Activated T-helper 1 cell treated with Interleukin-2 at 50 U/mL for 16 hours (primary cell): ENCODE measurements around the gene RNF141.

Experiments used
- DNase-seq: peaks from one replicate; pipeline ENCODE4 v3.0.0-alpha.2; 2020; ENCODE audit warnings: low read depth

Gene RNF141

DNA sequence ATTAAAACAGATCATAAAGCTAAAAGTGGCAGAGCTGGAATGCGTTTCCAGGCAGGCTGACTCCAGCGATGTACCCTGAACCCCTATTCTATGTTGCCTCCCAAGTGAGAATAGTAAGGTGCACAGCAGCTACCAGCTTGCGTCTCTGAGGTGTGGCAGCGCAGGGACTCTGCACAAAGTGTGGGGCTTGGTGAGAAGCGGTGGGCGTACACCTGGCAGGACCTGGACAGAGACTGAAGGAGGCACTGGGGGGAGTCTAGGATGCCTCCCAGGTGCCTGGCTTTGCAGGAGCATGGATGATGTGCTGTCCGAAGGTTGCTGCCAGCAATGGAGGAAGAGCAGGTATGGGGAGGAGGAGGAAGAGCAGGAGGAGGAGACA is 43.0 kb downstream of the RNF141 start:
- DNase-seq = no peak

DNA sequence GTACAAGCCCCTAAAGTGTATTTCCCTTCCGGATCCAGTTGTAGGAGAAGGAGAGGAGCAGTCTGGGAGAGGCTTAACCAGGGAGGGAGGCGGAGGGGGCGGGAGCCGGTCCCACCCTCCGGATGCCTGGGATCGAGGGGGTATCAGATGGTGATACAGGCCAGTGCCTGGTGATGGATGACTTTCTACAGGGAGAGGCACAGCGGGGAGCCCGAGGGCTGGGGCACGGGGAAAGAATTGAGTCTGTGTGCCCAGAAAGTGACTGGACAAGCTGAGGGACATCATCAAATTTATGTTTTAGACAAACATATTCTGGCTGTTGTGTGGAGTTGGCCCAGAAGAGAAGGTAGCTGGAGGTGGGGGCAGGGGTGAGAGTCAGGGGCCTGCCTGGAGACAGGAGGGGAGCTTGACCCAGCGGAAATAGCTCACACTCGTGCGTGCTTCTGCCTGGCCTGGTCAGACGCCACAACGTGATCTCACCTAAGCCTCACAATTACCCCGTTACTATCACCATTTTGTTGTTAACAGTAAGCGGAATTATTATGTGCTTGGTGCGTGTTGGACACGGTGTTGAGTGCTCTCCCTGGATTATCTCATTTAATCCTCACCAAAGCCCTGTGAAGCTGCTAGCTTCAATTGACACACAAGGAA is 43.5 kb downstream of the RNF141 start:
- DNase-seq = no peak

DNA sequence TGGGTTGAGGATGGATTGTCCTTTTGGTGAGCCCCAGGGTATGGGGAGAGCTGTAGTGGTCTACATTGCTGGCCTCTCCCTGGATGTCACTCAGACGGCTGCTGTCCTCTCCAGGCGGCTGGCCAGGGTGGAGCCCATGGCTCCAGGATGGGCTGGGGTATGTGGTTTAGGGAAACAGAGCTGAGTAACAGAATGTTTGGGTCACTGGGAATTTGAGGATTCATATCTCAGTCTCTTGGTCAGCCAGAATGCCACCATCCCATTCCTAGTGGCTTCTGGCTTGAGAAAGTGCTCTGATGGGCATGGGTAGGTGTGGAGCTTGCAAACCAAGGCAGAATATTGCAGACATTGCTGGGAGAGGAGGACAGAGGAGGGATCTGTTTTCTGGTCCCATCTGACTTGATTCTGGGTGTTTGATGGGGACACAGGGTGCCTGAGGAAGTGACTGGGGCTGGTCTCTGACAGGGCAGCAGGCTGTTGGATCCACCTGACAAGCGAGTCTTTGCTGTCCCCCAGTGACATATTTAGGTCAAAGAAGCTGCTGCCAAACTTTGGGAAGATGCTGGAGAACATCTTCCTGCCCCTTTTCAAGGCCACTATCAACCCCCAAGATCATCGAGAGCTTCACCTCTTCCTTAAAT is 44.6 kb downstream of the RNF141 start:
- no peak for DNase-seq

DNA sequence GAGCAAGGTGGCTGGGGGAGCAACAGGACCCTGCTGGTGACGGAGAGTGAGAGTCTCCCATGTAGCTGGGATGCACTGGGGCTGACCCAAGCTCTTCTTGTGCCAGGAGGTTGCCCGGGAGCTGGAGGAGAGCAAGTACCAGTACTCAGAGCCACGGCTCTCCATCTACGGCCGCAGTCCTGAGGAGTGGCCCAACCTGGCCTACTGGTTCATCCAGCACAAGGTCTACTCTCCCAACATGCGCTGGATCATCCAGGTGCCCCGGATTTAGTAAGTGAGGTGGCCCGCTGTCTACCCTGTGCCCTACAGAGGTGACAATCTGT is 45.6 kb downstream of the RNF141 start:
- no peak for DNase-seq

DNA sequence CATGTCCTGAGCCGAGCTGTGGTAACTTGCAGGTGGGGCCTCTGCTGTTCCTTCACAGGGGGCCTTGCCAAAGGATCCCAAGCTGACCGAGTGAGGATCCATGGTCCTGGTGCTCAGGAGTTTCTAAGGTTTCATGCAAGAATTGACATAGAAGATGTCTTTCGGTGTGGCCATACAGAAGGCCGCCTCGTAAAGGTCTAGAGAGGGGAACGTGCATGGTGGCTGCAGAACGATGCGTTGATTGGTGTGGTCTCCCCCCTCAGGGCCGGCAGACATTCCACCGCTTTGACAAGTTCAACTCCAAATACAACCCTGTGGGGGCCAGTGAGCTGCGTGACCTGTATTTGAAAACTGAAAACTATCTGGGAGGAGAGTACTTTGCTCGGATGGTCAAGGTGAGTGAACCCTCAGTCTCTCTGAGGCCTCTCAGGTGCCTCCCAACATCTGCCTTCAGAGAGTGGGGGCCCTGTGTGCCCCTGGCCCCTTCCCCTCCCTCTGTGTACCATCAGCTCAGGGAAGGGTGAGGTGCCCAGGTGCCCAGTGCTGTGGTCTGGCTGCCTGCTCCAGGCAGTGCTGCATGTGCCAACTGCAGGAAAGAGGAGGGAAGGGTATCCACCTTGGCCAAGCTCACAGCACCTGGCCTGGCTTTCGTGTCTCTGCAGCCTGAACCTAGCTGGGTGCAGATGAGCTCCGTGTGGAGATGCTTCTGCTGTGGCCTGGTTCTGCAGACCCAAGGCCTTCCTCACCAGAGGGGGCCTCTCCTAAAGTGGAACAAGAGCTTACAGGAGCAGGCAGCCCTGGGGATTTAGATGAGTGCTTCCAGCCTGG is 46.1 kb downstream of the RNF141 start:
- DNase-seq = no peak

DNA sequence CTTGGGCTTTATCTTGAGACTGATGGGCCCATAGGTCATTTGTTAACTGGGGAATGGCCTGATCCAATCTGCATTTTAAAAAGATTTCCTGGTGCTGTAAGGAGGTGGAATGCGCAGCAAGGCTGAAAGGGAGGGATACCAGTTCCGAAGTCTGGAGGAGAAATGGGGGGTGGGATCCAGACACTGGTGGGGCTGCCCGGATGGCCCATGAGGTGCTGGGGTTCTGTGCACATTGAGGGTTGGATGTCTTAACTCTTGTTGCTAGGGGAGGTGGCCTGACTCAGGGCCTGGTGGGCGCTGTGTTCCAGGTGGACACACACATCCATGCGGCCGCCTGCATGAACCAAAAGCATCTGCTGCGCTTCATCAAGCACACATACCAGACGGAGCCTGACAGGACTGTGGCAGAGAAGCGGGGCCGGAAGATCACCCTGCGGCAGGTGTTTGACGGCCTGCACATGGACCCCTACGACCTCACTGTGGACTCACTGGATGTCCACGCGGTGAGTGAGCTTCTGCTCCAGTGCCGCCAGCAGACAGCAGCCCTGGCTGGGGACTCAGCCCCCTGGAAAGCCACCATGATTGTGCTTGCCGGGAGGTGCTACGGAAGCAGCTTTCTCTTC is 47.8 kb downstream of the RNF141 start:
- no peak for DNase-seq

DNA sequence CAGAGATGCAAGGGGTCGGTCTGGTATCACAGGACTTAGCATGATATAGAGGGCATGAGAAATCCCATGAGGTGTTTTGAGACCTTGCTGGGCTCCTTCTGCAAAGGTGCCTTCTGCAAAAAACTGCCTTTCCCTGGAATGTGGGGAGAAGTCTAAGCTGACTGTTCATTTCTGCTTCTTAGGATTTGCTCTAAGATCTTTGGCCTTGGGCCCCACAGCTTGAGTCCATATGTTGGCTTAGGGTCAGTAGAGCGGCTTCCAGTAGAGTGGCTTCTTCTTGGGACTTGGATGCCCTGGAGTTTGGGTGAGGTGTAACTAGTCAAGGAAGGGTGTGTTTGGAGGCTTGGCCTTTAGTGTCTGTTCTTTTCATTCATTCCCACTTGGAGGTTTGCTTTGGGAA is 48.9 kb downstream of the RNF141 start:
- no peak for DNase-seq

DNA sequence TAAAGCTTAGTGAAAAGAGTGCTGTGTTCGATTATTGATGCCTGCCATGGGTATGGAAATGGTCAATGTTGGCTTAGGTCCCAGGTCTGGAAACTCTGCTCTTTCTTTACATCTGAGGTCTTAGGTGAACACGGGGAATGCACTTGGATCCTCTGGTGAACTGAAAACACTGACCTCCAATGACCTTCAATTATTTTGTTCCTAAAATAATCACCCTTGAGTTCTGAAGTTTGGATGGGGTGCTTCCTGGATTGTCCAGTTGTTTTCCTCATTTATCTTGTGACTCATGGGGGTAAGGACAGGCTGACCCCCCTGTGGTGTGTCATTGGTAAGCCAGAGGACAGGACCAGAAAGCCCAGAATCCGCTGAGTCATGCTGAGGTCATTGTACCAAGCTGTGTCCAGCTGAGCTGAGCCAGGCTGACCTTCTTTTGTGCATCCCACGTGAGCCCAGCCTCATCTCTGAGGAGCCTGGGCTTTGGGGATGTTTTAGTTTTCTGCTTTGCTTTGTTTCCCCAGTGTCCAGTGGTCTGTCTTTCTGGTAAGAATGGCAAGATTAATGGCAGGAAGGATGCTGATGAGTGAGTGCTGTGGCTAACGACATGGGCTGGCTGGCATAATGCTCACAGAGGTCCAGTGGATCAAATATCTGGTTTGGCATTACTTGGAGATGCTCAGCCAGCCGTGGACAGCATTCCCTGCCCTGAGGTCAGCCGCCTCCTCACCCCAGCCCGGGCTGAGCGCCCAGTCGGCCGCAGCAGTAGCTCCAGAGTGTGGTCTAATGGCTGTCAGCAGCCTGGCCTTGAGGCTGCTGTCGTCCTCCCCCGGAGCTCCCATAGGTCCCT is 50.4 kb downstream of the RNF141 start:
- no peak for DNase-seq

DNA sequence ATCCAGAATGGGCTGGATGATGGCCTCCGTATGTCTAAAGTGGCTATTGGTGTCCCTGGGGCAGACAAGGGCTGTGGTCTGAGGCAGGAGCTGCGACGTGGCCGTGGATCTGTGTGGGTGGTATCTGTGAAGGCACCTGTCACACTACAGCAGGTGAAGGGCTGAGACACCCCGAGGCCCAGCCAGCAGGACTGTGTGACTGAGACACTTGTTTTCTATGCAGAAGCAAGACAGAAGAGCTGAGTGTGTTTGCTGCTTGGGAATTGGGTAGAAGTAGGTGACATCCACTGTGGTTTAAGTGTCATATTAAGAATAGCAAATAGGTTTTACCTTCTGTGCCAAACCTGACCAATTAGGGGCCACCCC is 51.0 kb downstream of the RNF141 start:
- no peak for DNase-seq

DNA sequence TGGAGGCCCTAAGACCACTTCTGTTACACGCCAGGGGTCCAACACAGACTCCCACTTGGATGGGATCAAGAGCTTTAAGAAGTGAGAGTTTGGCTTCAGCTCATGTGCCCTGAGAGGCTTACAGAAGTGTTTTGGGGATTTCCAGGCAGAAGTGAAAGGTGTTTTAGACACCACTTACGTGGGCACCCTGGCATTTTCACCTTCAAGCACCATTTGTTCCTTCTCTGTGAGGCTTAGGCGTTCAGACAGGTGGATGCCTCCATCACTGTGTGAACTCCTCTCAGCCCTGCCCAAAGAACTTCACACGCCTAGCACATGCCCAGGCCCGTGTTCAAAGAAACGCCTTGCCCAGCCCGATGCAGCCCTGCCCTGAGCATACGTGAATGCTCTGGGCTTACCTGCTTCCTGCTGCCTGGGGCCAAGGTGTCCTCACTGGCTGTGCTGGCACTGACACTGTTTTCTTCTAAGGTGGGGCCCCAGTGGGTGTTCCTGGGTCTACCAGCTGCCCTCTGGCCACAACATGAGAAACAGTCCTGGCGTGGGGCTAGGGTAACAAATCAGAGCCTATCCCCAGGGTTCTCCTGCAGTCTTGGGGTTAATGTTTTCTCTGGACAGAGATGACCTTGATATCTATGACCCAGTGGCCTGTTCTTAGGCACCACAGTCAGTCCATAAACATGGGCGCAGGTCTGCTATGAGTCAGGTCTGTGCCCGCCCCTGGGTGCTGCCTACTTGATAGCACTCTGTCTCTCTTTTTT is 51.9 kb downstream of the RNF141 start:
- DNase-seq = no peak

DNA sequence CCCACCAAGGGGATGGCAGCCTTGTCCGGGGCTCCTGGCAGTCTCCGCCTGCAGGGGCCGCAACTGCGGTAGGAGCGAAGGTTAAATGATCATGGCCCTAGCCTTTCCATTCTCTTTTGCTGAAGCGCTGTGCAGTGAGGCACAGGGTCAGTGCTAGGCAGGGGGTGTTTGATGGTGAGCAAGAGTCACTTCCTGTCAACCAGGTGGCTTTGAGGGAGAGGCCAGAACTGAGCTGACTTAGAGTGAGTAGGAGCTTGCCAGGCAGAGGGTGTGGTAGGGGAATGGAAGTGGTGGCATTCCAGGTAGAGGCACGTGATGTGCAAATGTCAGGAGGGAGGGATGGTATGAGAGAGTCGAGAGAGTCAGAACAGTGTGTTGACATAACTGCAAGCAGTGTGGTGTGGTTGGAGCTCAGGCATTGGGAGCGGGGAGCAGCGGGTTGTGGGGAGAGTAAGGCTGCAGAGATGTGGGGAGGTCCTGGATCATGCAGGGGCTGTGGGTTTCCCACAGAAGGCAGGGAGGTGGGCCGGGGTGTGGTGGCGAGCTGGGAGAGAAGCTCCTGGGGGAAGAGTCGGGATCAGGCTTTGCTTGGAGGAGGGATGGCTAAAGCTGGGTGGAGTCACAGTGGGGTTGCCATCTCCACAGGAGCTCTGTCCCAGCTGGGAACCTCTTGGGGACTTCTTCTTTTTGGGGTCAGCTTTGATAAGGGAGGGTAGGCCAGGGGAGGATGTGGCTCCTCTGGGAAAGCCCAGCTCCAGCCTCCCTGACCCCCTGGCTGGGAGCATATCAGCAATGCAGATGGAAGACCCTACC is 52.7 kb downstream of the RNF141 start:
- DNase-seq = no peak

DNA sequence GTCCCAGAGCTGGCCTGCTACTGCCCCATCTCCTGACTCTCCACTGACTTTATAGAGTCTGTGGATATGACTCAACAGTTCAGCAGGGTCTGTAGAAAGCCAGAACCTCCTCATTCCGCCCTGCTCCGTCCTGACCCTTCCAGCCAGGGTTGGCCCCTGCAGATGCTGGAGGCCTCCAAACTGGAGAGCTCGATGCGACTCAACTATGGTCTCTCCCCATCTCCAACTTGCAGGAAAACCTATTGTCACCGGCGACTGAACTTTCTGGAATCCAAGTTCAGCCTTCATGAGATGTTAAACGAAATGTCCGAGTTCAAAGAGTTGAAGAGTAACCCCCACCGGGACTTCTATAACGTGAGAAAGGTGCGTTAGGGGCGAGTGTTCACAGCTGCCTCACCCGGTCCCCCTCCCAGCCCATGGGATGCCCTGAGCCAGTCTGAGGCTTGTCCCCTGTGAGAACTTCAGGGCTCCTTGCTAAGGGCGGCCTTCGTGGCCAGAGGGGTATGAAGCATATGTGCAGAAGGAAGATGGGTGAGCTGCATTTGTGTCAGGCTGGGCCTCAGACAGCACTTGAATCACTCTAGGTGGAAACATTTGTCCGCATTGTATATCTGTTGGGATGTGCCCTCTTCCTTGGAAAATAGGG is 53.9 kb downstream of the RNF141 start:
- no peak for DNase-seq

DNA sequence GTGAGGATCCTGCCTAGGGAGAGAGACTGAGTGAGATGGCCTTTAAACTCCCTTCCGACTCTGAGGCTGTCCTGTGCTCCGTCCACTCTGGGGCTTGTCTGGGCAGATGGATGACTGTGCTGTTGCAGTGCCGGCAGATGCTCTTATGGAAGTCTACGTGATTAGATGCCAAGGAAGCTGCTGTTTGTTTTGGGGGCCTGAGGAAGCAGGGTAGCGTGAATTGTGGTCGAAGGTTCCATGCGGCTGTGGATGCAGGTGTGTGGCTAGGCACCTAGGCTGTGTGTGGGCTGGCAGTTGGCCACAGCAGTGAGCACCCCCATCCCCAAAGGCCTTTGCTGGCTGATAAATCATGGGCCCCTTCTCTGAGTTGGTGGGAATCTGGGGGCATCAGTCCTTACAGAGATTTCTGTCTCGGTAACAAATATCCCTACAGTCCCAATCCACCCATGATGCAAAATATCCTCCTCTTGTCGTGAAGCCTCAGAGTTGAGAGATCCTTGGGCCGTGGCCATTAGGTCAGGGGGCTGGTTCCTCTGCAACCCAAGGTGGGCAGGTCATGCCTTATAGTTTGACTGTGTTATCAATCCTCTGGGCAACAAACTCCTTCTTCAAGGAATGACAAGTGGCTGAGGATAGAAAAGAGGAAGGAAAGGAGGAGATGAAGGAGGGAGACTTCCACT is 54.7 kb downstream of the RNF141 start:
- DNase-seq = no peak

DNA sequence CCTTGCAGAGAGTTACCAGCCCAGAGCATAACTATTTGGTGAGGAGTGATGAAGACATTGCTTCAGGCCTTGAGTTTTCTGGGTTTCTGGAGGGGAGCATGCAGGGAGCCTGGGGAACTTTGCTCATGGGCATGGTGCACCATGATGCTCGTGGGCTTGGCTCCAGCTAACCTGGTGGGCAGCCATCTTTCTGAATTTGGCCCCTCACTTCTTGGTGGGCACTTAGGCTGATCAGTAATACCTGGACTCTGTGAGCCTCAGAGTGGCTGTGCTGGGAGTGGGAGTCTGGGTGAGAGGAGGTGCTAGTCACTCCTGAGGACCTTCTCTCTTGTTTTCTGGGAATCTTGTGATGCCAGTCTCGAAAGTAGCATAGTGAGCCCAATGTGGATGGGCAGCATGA is 55.3 kb downstream of the RNF141 start:
- no peak for DNase-seq

DNA sequence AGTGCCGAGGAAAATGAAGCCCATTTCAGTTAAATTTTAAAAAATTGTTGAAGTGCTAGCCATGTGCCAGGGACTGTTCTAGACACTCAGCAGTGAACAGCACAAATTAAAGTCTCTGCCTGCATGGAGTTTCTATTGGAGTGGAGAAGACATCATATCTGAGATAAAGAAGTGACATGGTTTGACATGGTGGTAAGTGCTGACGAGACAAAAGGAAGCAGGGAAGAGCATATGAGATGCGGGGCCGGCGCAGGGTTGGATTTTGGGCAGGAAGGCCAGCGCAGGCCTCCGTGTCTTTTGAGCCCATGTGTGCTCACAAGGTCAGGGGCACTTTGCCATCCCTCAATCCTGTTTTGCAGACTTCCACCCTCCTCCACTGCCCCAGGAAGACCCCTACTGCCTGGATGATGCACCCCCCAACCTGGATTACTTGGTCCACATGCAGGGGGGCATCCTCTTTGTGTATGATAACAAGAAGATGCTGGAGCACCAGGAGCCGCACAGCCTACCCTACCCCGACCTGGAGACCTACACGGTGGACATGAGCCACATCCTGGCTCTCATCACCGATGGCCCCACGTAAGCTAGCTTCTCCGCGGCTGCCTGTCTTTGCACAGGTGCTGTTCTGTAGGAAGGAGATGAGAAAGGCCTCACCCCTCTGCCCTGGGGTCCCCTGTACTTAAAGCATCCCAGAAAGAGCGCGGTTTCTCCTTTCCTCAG is 56.4 kb downstream of the RNF141 start:
- DNase-seq = no peak

DNA sequence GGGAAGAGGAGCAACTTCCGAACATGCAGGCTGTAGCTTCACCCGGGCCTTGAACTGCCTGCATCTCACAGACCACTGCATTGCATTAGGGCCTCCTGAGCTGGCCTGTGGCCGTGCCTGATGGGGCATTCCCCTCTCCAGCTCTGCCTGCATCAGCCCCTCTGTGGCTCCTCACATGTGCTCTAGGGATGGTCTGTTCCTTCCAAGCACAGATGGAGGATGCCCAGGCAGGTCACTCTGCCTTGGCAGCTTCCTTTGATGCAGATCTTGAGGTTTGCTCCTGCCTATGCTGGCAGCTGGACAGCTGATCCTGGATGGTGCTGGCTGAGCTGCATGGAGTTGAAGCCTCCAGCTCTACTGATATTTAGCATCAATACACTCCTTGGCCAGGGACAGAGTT is 57.4 kb downstream of the RNF141 start:
- no peak for DNase-seq

DNA sequence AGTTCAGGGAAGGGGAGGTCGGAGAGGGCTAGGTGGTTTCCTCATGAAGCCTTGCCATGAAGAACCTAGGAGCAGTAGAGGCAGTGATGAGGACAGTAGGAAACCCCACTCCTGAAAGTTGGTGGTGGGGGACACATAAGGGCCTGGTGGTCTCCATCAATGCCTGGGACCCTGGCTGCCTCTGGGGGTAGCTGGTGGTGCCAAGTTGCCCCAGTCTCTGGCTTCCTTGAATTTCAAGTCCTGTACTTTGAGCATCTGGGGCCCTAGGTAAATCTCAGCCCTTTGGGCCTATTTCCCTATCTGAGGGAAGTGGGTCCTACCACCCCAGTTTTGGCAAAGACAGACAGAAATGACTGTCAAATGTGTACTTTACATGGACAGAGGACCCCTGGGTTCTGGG is 57.8 kb downstream of the RNF141 start:
- DNase-seq = no peak

DNA sequence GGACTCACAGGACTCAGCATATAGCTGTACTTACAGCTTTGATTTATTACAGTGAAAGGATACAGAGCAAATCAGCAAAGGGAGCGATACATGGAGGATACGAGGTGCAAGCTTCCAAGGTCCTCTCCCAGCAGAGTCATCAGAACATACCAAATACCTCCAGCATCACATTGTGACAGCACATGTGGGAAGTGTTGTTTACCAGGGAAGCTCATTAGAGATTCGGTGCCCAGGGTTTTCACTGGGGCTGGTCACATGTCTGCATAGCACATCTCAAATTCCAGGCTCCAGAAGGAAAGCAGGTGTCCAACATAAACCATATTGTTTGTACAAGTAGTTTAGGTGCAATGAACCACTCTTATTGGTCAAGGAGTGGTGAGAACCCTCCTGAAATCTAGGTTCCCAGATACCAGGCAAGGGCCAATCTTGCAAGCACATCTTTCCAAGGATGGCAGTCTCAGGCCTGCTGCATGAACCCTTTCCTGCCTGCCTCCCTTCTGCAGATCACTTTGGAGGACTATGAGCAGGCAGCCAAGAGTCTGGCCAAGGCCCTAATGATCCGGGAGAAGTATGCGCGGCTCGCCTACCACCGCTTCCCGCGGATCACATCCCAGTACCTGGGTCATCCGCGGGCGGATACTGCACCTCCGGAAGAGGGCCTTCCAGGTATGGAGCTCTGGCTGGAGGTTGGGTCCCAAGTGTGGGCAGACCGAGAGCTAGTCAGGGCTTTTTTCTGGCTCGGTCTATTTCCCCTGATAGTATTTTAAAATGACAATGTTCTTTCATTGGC is 59.2 kb downstream of the RNF141 start:
- DNase-seq = no peak
